GM08714 (cell line): Measurements from ENCODE around the gene MDH1B.

Experiments
- H3K4me3 ChIP-seq: fragments of 200-500 bp; sonication (Bioruptor generic); 2 replicates; pipeline ENCODE4 v1.5.1; 2014; ENCODE audit warnings: mild to moderate bottlenecking, low read length, inconsistent platforms
- ZNF274 ChIP-seq: IDR thresholded peaks from 2 replicates; pipeline ENCODE4 v1.6.1; 2012; ENCODE audit warnings: mild to moderate bottlenecking, low read depth, low read length

MDH1B gene

GRCh38 chr2:206693399-206694137 lies 71.6 kb downstream of the MDH1B start:
- H3K4me3 ChIP-seq: no peak overlapping the region
- no peak for TF ChIP-seq ZNF274

GRCh38 chr2:206692971-206693370 lies 72.2 kb downstream of the MDH1B start:
- no peak overlapping the region for H3K4me3 ChIP-seq
- TF ChIP-seq ZNF274: no peak

- H3K4me3 ChIP-seq: no peak overlapping the region
- no peak for TF ChIP-seq ZNF274
Measured at GRCh38 chr2:206688990-206689389, 76.1 kb downstream of the MDH1B start.

- H3K4me3 ChIP-seq: no peak overlapping the region
- no peak for TF ChIP-seq ZNF274
Measured at GRCh38 chr2:206688453-206688852, 76.7 kb downstream of the MDH1B start.
